ENCODE results near the gene ANKRD28.
"Not testable (repeated sequence)": the region's sequence is repeated elsewhere in the genome, so short reads cannot be mapped to it uniquely, and the experiment has no call there.

Gene ANKRD28

DNA sequence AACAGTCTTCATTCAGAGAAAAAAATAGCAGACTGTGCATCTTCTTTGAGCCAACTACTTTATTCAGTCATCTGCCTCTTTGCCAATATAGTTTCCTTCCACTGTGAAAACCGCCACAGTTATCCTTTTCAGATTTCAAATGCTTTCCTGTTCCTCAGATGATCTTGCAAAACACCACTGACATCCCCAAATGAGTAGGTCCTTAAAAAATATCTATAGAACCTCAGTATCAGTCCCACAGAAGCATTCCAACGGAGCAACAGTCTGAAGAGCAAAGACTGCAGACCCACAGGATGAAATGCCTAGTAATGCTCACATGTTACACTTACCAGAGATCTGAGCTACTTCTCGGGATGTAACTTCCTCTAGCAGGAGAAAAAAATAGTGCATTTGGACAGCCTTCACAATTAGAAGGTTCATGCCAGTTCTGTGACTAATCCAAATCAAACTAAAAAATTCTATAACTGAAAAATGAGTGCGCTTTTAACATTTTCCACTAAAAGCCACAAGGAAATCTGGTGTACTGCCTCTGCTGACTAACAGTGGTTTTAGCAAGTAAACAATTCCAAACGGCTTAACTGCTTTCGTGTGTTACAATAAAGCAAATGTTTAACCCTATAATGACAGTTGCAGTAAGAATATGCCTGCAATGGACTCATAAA, at the start of gene ANKRD28:
Gene ANKRD28, minus strand, starts transcription at position 338 of the 662 bp plus-strand sequence. CDS start 1,458 bp downstream, outside the sequence.
- DNase-seq (ENCODE audit: low spot score): peak; percentile 62

- DNase-seq (ENCODE audit: low spot score): no peak
Observed at GRCh38 chr3:15847239-15847638, 49.5 kb upstream of the ANKRD28 start.

- no peak for DNase-seq (ENCODE audit: low spot score)
Observed at GRCh38 chr3:15846606-15847005, 48.8 kb upstream of the ANKRD28 start.

- no peak for DNase-seq (ENCODE audit: low spot score)
Observed at GRCh38 chr3:15845475-15845874, 47.7 kb upstream of the ANKRD28 start.

GRCh38 chr3:15844889-15845288, 47.1 kb upstream of the ANKRD28 start:
- no peak for DNase-seq (ENCODE audit: low spot score)

DNA sequence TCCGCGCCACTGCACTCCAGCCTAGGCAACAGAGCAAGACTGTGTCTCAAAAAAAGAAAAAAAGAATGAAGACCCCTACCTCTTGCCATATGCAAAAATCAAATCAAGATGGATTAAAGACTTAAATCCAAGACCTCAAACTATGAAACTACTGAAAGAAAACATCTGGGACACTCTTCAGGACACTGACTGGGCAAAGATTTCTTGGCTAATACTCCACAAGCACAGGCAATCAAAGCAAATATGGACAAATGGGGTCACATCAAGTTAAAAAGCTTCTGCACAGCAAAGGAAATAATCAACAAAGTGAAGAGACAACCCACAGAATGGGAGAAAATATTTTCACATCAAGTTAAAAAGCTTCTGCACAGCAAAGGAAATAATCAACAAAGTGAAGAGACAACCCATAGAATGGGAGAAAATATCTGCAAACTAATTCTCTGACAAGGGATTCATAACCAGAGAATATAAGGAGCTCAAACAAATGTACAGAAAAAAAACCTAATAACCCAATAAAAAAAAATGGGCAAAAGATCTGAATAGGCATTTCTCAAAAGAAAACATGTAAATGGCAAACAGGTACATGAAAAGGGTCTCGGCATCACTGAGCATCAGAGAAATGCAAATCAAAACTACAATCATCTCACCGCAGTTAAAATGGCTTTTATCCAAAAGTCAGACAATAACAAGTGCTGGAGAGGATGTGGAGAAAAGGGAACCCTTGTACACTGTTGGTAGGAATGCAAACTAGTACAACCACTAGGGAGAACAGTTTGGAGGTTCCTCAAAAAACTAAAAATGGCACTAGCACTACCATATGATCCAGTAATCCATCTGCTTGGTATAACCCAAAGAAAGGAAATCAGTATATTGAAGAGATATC, 43.6 kb upstream of the ANKRD28 start:
- not testable (repeated sequence) for DNase-seq (ENCODE audit: low spot score)

DNA sequence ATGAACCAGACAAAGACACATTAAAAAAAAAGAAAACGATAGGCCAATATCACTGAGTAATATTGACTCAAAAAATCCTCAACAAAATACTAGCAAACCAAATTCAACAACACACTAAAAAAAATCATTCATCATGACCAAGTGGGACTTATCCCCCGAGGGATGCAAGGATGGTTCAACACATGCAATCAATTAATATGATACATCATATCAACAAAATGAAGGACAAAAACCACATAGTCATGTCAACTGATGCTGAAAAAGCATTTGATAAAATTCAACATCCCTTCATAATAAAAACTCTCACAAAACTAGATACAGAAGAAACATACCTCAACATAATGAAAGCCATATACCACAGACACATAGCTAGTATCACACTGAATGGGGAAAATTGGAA, 41.8 kb upstream of the ANKRD28 start:
- no peak for DNase-seq (ENCODE audit: low spot score)

DNA sequence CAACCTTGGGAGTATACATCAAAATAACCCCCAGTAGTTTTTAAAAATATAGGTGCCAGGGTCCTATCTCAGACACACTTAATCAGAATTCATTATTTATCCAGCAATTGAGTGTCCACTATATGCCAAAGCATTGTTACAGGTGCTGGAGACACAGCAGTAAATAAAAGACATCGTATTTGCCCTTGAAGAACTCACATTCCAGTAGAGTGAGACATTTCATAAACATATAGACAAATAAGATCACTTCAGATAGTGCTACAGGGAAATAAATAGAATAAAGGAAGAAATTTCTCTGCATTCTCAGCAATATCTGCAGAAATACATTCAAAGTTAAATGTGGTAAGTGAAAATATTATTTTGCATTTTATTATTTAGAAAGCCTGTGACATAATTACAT, 34.1 kb upstream of the ANKRD28 start:
- DNase-seq (ENCODE audit: low spot score): no peak

- DNase-seq (ENCODE audit: low spot score): no peak
Observed at GRCh38 chr3:15825016-15825415, 27.2 kb upstream of the ANKRD28 start.

DNA sequence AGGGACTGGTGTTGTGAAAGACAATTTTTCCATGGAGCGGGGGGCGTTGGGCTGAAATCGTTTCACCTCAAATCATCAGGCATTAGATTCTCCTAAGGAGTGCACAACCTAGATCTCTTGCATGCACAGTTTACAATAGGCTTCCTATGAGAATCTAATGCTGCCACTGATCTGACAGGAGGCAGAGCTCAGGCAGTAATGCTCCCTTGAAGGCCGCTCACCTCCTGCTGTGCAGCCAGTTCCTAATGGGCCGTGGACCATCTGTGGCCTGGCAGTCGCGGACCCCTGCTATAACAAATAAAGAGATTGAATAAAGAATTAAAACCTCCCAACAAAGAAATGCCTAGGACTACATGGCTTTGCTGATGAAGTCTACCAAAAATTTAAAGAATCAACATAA, 25.3 kb upstream of the ANKRD28 start:
- no peak for DNase-seq (ENCODE audit: low spot score)

DNA sequence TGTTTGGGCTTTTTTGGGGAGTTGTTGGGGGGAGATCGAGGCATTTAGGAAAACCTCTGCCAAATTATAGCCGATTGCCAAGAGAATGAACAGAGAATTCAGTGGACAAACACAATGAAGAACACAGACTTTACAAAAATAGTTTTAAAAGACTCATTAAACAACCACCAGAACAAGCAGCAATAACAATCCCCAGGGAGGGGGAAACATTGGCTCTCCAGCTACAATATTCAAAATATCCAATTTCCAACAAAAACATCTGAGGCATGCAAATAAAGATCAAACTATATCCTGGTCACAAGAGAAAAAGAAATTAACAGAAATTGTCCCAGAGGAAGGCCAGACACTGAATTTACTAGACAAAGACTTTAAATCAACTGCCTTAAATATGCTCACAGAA, 24.5 kb upstream of the ANKRD28 start:
- DNase-seq (ENCODE audit: low spot score): no peak

GRCh38 chr3:15820911-15821310, 23.1 kb upstream of the ANKRD28 start:
- DNase-seq (ENCODE audit: low spot score): no peak

DNA sequence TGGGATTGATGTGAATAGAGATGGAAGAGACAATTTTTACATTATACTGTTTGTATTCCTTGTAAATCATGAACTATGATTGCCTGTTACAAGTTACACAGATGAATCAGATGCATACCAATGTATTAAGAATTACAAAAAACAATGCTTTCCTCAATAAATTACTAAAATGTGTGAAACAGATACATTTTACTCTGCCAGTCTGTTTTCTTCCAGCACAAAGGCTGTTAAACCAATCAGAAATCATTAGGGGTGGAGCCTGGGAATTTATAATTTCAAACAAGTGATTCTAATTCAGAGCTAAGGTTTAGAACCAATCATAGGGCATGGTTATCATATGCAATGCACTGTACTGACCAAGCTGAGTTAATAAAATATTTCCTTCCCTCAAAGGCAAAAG, 21.8 kb upstream of the ANKRD28 start:
- DNase-seq (ENCODE audit: low spot score): no peak

- DNase-seq (ENCODE audit: low spot score): no peak
Observed at GRCh38 chr3:15819043-15819442, 21.3 kb upstream of the ANKRD28 start.

GRCh38 chr3:15815696-15816095, 17.9 kb upstream of the ANKRD28 start:
- DNase-seq (ENCODE audit: low spot score): peak; percentile 51

DNA sequence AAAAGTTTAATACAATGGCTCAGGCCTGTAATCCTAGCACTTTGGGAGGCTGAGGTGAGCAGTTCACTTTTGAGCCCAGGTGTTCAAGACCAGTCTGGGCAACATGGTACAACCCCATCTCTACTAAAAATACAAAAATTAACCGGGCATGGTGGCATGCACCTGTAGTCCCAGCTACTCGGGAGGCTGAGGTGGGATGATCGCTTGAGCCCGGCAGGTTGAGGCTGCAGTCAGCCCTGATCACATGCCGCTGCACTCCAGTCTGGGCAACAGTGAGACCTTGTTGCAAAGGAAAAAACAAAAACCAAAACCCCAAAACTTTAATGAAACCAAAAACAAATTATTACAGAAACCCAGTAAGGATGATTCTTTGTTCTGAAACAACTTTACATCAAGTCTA, 15.3 kb upstream of the ANKRD28 start:
- not testable (repeated sequence) for DNase-seq (ENCODE audit: low spot score)

DNA sequence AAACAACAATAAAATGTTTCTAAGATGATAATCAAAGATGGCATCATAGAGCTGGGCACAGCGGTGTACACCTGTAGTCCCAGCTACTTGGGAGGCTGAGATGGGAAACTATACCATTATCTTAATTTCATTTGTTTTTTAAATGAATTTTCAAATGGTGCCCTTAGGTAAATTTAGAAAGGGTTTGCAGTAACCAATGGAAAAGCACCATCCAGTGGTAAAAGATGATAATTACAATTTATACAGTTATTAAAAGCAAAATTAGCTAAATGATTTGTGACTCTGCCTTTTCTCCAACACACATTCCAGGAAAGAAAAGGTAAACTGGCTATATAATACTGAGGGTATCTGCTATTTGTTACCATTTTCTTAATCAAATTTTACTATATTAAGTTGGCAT, 14.4 kb upstream of the ANKRD28 start:
- peak; percentile 37 for DNase-seq (ENCODE audit: low spot score)

DNA sequence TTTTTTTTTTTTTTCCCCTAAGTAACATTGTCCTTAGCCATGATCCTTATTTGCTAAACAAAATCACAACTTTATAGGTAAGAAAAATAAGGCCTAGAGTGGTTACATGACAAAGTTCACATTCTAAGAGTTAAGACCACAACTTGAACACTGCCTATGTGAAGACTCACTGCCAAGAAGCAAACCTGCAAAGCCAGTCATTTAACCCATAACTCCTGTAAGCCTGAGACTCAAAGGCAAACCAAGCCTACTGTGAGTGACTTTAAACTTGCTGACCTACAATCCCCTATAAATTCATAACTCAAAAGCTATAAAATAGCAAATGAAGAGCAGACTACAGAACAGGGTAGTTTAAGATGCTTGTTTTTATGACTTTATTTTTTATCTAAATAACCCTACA, 12.9 kb upstream of the ANKRD28 start:
- DNase-seq (ENCODE audit: low spot score): no peak

GRCh38 chr3:15809313-15809712, 11.5 kb upstream of the ANKRD28 start:
- DNase-seq (ENCODE audit: low spot score): no peak

DNA sequence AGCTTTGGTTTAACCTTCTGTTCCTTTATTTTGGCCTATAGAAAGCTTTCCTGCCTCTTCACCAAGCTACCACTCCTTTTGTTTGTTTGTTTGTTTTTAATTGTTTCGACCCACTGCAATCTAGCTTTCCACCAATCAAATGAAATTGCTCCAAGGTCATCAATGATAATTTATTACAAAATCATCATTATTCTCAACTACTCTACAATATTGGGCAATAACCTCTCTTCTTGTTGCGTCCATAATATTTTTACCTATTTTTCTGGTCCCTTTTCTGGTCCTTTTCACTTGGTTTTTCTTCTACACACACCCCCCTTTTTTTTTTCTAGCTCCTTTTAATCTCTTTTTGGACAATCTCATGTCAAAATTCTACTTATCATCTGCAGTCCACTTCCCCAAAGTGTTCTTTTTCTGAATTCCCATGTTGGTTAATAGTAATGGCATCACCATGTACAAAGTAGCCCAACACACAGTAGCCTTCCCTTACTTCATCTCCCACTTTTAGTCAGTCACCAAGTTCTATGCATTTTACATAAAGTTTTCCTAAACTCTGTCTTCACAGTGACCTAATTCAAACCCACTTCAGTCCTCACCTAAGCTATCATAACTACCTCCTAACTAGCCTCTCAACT, 11.0 kb upstream of the ANKRD28 start:
- no peak for DNase-seq (ENCODE audit: low spot score)

GRCh38 chr3:15805756-15806266, 8.0 kb upstream of the ANKRD28 start:
- no peak for DNase-seq (ENCODE audit: low spot score)

DNA sequence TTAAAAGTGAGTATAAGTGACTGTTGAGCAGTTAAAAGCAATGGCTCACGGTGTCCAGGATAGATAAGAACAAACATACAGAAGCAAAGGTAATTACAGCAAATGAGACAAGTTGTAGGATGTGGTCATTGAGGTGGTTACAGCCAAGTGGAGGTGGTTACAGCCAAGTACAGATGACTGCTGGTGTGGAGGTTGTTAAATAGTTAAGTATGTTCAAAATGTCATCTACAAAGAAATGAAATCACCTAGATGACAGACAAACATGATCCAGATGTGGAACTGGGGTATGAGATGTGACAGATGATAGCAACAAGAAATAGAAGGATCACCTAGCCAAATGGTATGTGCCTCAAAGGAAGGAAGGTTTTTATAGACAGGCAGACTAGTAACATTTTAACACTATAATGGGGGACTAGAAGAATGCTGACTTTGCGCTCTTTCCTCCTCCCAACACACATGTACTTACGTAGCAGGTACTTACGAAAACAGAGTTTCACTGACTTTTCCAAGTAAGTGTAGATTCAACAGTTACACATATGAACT, 6.8 kb upstream of the ANKRD28 start:
- no peak for DNase-seq (ENCODE audit: low spot score)
